ENCODE measurements around the gene KDM4C.

Gene KDM4C

DNA sequence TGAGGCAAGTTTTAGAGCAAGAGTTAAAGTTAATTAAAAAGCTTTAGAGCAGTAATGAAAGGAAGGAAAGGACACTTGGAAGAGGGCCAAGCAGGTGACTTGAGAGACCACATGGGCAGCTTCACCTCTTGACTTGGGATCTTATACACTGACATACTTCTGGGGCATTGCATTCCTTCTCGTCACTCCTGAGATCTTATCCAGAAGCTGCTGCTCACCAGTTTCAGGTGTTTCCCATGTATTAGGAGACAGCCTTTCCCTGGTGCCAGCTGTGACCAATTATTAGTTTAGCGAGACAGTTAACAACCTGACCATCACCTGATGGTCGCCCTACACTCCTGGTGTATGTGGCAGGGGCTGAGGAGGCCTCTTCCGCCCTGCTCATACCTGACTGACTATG lies 382.1 kb downstream of the KDM4C start:
- H3K27me3 Mint-ChIP-seq, result no peaks in the 10 kb centered on the region
- peaks cover 34% of the 10 kb centered on the region for H3K36me3 Mint-ChIP-seq
- H3K4me3 Mint-ChIP-seq, result no peak overlapping the region

DNA sequence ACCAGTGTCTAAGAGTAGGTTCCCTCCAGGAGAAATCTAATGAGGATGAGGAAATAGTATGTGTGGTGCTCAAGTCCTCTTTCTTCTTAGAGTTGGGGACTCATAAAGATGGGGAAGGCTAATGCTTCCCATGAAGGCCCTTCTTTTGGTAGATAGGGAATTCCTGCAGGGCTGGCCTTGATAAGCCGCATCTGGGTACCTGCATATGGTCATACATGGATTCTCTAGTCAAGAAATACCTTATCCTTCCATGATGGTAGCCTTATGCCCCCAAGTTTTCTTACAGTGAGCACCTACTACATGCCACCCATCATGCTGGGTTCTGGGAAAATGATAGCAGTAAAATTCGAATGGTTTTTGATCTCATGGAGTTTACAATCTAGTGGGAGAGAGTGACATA lies 382.6 kb downstream of the KDM4C start:
- H3K4me3 Mint-ChIP-seq, result no peak overlapping the region
- no peaks in the 10 kb centered on the region for H3K9me3 Mint-ChIP-seq (ENCODE audit: low read depth)
- no peak overlapping the region for H3K27ac Mint-ChIP-seq
- H3K36me3 Mint-ChIP-seq, result peaks cover 30% of the 10 kb centered on the region
- H3K4me1 Mint-ChIP-seq (ENCODE audit: low read depth), result no peaks in the 10 kb centered on the region
- no peaks in the 10 kb centered on the region for H3K27me3 Mint-ChIP-seq

More for the DNA sequence above, 382.1 kb downstream of the KDM4C start:
- Mint-ChIP-seq H3K27ac (no peak overlapping the region), H3K4me1 (ENCODE audit: low read depth) (no peaks in the 10 kb centered on the region), H3K9me3 (ENCODE audit: low read depth) (no peaks in the 10 kb centered on the region)

DNA sequence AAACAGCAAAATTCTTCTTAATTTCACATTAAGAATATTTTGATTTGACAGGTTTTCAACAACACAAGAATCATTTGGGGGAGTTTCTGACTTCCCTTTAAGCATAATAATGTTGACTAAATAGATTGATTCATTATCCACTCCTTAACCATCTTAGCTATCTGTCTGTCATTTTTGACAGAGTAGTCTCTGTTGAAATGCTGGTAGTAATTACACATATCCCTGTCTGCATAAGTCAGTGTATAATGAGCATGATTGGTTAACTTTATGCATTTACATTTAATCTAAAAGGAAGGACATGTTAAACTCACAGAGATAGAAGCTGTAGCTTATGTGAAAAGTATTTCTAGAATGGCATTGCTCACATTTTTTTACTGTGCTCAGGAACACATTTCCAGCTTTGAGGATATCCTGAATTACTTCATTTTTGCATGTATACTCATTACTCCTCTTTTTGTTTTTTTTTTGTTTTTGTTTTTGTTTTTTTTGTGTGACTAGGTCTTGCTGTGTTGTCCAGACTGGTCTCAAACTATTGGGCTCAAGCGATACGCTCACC lies 385.9 kb downstream of the KDM4C start:
- Mint-ChIP-seq H3K27ac (no peak overlapping the region), H3K36me3 (peaks cover 30% of the 10 kb centered on the region), H3K9me3 (ENCODE audit: low read depth) (no peaks in the 10 kb centered on the region), H3K27me3 (no peaks in the 10 kb centered on the region), H3K4me3 (no peak overlapping the region), H3K4me1 (ENCODE audit: low read depth) (peaks cover 14% of the 10 kb centered on the region)

DNA sequence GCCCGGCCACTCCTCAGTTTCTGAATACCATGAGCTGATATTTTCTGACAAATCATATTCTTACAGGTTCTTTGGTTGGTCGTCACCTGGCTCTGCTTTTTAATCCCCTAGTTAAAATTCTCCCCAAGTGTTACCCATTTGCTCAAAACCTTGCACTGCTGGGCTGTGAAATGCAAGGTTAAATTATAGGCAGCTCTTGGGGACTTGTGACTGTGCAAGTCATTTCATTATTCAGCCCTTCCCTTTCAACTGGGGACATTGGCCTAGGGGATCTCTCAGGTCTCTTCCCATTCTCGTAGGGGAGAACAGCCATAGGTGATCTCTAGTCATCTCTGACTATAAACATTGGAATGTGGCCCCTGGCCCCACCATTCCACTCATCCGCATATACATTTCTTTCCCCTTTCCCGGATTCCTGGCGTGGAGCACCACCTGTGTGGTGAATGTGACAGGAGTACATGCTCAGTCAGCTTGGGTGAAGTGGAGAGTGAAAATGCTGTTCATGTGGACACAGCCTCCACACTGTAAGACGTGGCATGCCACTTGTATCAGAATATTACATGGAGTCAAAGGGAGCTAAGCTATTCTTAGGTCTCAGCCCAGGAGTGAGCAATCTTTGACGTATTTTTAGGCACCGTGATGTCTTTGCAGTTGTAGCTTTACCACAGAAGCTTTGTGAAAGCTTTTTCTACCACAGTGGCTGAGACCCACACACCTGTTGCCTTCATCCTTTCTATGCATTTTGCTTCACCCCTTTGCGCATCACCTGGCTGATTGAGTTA lies 386.7 kb downstream of the KDM4C start:
- Mint-ChIP-seq H3K27ac (no peak overlapping the region), H3K36me3 (peaks cover 28% of the 10 kb centered on the region), H3K27me3 (no peaks in the 10 kb centered on the region), H3K9me3 (ENCODE audit: low read depth) (no peaks in the 10 kb centered on the region), H3K4me3 (no peak overlapping the region), H3K4me1 (ENCODE audit: low read depth) (peaks cover 19% of the 10 kb centered on the region)

DNA sequence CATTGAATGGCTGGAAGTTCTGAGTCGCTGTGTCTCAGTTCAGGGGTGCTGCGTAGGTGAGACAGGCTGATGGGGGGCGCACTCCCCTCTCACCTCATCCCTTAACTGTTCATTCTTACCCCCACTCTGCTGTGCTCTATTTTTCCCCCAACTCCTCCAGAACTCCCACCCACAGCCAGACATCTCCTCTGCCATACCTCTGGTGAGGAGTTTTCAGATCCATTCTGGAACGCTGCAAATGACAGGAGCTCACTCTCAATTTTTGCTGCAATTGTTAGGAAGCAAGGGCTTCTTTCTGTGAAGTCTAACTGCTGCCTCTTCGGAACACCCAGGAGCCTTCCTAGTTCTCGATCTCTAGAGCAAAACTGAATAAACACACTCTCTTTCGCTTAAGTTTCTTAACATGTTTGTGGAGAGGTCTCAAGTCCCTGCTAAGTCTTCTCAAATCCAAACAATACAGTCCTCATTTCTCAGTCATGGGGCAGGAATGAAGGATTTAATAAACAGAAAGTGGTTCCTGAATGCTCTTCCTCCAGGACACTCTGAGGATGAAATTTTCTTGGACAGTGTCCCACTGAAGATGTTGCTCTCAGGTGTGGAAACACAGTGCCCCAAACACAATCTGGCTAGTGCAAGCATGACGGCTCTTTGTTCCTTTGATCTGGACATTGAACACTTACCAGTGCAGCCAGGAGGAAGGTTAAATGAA lies 387.7 kb downstream of the KDM4C start:
- no peaks in the 10 kb centered on the region for H3K27me3 Mint-ChIP-seq
- H3K27ac Mint-ChIP-seq, result no peak overlapping the region
- H3K4me1 Mint-ChIP-seq (ENCODE audit: low read depth), result peaks cover 30% of the 10 kb centered on the region
- no peak overlapping the region for H3K4me3 Mint-ChIP-seq
- no peaks in the 10 kb centered on the region for H3K9me3 Mint-ChIP-seq (ENCODE audit: low read depth)
- H3K36me3 Mint-ChIP-seq, result peaks cover 23% of the 10 kb centered on the region

DNA sequence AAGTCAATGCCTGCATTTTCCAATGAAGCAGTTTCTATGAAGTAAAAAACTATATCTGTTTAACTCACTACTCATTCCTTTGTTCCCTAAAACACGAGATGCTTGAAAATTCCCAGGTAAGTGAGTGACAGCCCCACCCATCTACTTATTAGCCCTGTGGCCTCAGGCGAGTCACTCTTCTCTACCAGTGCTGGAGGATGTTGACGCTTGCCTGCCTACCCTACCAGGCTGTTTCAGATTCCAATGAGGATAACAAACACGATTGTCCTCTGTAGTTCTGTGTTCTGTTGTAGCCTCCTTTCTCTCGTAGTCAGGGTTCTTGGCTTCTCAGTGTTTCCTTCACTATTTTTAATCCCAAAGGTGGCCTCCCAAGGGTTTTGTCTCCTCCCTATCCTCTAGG lies 388.8 kb downstream of the KDM4C start:
- H3K27me3 Mint-ChIP-seq, result no peaks in the 10 kb centered on the region
- H3K4me3 Mint-ChIP-seq, result no peak overlapping the region
- H3K9me3 Mint-ChIP-seq (ENCODE audit: low read depth), result no peaks in the 10 kb centered on the region
- H3K36me3 Mint-ChIP-seq, result peaks cover 18% of the 10 kb centered on the region
- H3K4me1 Mint-ChIP-seq (ENCODE audit: low read depth), result peaks cover 34% of the 10 kb centered on the region
- H3K27ac Mint-ChIP-seq, result peak overlapping the region; percentile 22

DNA sequence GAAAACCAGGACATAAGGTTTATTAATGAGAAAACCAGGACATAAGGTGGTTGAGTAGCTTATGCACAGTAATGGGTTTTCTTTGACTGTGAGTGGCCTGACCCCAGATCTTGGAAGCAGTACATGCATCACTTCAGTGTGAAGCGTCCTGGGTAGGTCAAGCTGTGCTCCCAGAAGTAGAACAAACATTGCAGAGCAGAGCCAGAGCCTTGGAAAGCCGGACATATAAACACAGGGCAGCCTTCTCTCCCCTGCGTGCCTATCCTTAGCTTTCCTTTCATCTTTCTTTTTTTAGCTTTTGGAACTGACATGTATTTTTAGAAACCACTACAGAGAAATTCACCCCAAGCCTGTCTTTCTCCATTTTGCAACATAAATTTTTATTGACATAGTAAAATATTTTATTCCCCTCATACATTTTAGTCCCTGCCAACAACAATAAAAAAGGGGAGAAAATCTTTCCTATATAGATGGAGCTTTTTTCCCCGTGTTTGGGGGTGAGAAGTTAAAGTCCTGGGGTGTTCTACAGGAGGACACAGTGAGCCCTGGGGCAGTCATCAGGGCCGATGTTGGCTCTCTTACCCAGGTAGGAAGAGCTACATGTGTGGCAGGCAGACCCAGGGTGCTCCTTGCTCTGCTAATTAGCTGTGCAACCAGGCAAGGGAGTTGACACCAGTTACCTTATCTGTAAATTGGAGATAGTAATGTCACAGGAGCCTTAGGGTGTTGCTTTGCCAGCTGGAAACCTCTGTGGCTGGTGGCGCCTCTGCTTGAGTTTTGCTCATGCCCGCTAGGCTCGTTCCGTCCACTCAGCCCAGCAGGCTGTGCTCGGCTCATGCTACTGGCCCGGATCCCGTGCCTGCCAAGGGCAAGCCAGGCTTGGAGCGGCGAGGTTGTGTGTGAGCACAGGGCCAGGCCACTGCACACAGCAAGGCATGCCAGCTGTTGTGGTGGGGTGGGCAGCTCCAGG lies 389.6 kb downstream of the KDM4C start:
- Mint-ChIP-seq H3K4me3 (no peak overlapping the region), H3K27ac (no peak overlapping the region), H3K27me3 (no peaks in the 10 kb centered on the region), H3K9me3 (ENCODE audit: low read depth) (no peaks in the 10 kb centered on the region), H3K4me1 (ENCODE audit: low read depth) (peaks cover 38% of the 10 kb centered on the region), H3K36me3 (peaks cover 15% of the 10 kb centered on the region)

DNA sequence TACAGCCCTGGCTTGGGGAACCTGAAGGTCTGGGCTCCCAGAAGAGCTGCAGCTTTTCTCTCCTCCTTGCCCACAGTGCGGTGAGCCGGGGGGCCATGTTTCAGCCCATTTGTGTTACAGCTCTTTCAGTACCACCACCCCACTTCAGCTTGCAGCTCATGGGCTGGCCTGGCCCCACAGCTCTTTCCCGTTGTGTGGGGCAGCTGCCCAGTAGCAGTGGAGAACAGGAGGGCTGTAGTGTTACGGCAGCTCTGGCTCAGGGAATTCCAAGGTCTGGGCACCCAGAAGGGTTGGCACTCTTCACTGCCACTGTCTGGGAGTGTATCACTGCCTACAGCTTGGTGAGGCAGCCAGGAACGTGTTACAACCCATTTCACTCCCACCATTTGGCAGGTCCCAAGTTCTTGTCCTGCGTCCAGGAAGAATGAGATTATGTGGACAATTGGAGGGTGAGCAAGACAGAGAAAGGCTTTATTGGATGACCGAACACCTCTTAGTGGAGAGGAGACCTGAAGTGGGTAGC lies 390.5 kb downstream of the KDM4C start:
- H3K9me3 Mint-ChIP-seq (ENCODE audit: low read depth), result no peaks in the 10 kb centered on the region
- peaks cover 18% of the 10 kb centered on the region for H3K36me3 Mint-ChIP-seq
- H3K27me3 Mint-ChIP-seq, result no peaks in the 10 kb centered on the region
- H3K4me1 Mint-ChIP-seq (ENCODE audit: low read depth), result peaks cover 38% of the 10 kb centered on the region
- H3K4me3 Mint-ChIP-seq, result no peak overlapping the region
- H3K27ac Mint-ChIP-seq, result no peak overlapping the region

DNA sequence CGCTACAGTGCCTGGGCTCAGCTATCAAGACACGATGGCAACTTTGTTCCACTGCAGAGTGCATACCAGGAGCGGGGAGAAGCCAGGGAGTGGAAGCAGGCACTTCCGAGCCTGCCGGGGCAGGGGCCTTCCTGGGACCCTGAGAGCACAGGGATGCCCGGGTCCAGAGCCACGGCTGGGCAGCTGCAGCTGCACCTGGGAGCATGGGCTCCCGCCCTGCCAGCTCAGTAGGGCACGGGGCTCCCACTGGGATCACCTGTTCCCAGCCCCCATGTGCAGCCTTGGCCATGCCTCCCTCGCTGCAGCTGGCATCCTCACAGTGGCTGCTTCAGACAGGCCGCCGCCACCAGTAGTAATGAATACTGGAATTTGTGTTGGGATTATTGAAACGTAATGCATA lies 391.5 kb downstream of the KDM4C start:
- Mint-ChIP-seq H3K36me3 (peaks cover 23% of the 10 kb centered on the region), H3K27me3 (no peaks in the 10 kb centered on the region), H3K4me3 (peak overlapping the region; percentile 48), H3K4me1 (ENCODE audit: low read depth) (peaks cover 38% of the 10 kb centered on the region), H3K9me3 (ENCODE audit: low read depth) (no peaks in the 10 kb centered on the region), H3K27ac (no peak overlapping the region)

DNA sequence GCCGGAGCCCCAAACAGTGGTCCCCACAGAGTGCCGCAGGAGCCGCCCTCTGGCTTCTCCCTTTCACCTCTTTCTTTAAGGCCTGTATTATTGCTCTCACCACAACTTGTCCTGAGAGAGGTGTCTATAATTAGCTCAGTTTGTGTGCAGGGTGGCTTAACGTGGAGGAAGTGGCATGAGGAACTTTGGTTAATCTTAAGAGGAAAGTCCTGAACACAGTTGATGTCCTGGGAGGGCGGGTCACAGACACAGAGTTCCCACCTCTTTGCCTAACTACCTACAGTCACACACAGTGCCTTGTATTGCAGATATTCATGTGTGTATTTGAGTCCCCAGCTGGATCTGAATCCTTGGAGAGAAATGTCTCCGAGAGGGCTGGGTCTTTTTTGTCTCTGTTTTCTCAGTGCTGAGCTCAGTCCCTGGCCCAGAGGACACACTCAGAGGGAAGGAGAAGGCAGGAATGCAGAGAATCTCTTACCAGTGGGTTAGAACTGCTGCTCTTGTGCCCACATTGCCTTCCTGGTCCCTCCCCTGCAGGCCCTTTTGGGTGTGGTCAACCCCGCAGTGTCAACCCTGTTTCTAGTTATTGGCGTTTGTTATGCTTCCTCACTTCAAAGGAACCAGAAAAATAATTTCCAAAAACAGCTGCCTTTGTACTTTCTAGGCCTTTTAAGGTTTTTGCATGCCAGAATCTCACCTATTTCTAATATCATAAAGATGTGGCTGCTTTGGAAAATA lies 392.5 kb downstream of the KDM4C start:
- Mint-ChIP-seq H3K27ac (no peak overlapping the region), H3K27me3 (no peaks in the 10 kb centered on the region), H3K9me3 (ENCODE audit: low read depth) (no peaks in the 10 kb centered on the region), H3K4me1 (ENCODE audit: low read depth) (peaks cover 38% of the 10 kb centered on the region), H3K4me3 (peak overlapping the region; percentile 21), H3K36me3 (peaks cover 26% of the 10 kb centered on the region)

DNA sequence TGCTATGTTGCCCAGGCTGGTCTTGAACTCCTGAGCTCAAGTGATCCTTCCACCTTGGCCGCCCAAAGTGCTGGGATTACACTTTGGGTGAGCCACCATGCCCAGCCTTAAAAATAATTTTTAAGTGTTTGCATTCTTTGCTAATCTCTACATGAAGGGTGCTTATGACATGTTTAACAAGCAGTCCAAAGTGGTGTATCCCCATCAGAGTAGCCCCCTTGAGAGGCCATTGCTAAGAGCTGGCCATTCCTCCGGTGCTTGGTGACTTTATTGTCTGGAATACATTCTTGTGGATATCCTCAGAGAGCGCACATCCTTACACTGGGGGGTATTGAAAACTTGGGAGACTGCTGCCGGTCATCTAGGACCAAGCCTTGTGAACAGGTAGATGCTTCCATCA lies 395.4 kb downstream of the KDM4C start:
- Mint-ChIP-seq H3K27ac (no peak overlapping the region), H3K9me3 (ENCODE audit: low read depth) (no peaks in the 10 kb centered on the region), H3K4me1 (ENCODE audit: low read depth) (peaks cover 41% of the 10 kb centered on the region), H3K36me3 (peaks cover 22% of the 10 kb centered on the region), H3K27me3 (no peaks in the 10 kb centered on the region), H3K4me3 (no peak overlapping the region)

DNA sequence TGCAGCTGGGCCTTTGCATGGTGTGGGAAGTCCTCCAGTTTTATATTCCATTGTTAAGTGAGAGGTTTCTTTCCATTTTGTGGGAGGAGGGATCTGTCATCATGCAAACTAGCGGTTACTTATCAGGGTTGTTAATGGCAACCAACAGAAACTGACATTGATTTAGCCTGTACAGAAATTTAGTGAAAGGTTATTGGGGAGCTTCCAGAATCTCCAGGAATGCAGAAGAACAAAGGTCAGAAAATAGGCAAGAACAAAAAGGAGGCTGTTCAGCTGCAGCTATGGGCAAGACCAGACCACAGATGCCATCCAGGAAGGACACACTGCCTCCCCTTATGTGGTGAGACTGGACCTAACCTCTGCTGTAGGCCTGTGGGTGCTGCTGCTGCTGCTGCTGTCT lies 395.8 kb downstream of the KDM4C start:
- Mint-ChIP-seq H3K27ac (no peak overlapping the region), H3K9me3 (ENCODE audit: low read depth) (no peaks in the 10 kb centered on the region), H3K4me3 (no peak overlapping the region), H3K27me3 (no peaks in the 10 kb centered on the region), H3K36me3 (peaks cover 26% of the 10 kb centered on the region), H3K4me1 (ENCODE audit: low read depth) (peaks cover 42% of the 10 kb centered on the region)

DNA sequence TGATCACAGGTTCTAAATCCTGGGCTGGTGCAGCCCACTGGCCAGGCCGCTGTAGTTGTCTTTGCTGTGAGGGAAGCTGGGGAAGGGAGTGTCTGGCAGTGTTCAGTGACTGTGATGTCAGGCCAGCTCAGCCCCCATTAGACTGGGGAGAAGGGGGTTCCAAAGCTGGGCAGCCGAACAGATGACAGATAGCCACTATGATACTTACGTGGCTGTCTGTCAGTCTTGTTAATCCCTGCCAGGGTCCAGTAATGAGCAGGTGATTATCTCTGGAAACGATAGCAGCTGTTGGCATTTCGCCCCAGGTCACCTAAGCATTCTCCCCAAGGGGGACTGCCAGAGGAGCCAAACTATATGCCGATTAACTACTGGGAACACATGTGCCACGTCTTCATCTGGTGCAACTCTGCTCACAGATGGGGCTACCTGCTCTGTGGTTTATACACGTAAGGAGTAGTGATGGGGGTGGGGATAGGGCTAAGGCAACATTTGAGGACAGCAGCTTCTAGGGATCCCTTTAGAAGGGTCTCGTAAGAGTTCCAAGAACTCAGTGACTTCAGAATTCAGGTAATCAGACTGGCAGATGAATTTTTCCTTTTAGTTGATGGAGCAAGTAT lies 396.3 kb downstream of the KDM4C start:
- Mint-ChIP-seq H3K27me3 (no peaks in the 10 kb centered on the region), H3K4me1 (ENCODE audit: low read depth) (peaks cover 39% of the 10 kb centered on the region), H3K4me3 (no peak overlapping the region), H3K36me3 (peaks cover 29% of the 10 kb centered on the region), H3K27ac (no peak overlapping the region), H3K9me3 (ENCODE audit: low read depth) (no peaks in the 10 kb centered on the region)

All from activated naive CD8-positive, alpha-beta T cell (primary cell).